Neutrophil (primary cell): Measurements from ENCODE around the gene MSI2.

Experiments used
- H3K27ac ChIP-seq: fragments of 200-600 bp; sonication (generic); 2 replicates; pipeline ENCODE4 v1.5.1; 2016; ENCODE audit warnings: mild to moderate bottlenecking, moderate library complexity
- H3K27me3 ChIP-seq: fragments of 200-600 bp; sonication (generic); 2 replicates; pipeline ENCODE4 v1.6.0; 2016; ENCODE audit warnings: mild to moderate bottlenecking
- H3K36me3 ChIP-seq: fragments of 200-600 bp; sonication (generic); 2 replicates; pipeline ENCODE4 v1.5.1; 2017
- H3K4me1 ChIP-seq, 2 experiments: fragments of 200-600 bp in 1 of 2; sonication (generic) in 1 of 2; 1 replicate in 1 of 2; 2 replicates in 1 of 2; pipeline versions ENCODE4 v1.5.1 to v1.6.1; 2013 to 2016; ENCODE audit warnings: low read depth in 1 of 2, low read length in 1 of 2, mild to moderate bottlenecking in 1 of 2, moderate library complexity in 1 of 2; ENCODE audit not compliant: control insufficient read depth in 1 of 2, insufficient read depth in 1 of 2
- H3K4me3 ChIP-seq, 2 experiments: fragments of 200-600 bp in 1 of 2; sonication (generic) in 1 of 2; 1 replicate in 1 of 2; 2 replicates in 1 of 2; pipeline ENCODE4 v1.5.1; 2013 to 2016; ENCODE audit warnings: low read depth in 1 of 2, low read length in 1 of 2, mild to moderate bottlenecking in 1 of 2, moderate library complexity in 1 of 2
- H3K9me3 ChIP-seq: fragments of 200-600 bp; sonication (generic); 2 replicates; pipeline ENCODE4 v1.5.1; 2016
- TF ChIP-seq, protein P1 (sequence below): fragments of 200-600 bp; sonication (generic); IDR thresholded peaks from 2 replicates; pipeline ENCODE4 v1.5.1; 2016; ENCODE audit warnings: antibody characterized with exemption

MSI2 gene

DNA sequence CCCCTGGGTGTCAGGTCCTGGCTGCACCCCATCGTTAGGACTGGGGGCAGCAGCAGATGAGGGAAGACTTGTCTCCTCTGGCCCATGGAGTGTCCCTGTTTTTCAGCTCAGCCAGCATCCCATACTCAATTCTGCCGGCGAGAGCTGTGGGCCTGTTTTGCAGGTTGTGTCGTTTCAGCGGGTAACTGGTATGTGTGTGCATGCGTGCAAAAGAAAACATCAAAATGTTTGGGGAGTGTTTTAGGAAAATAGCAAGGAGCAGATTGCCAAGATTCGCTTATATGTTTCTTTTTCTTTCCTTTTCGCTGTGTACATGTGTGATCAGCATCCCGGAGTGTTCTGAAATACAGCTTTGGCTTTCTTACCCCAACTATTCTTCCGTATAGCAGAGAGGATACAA is 34.7 kb downstream of the MSI2 start:
- no peaks in the 10 kb centered on the region for H3K9me3 ChIP-seq
- H3K27me3 ChIP-seq, result no peaks in the 10 kb centered on the region
- no peaks in the 10 kb centered on the region for H3K4me1 ChIP-seq
- H3K36me3 ChIP-seq, result no peaks in the 10 kb centered on the region
- H3K4me3 ChIP-seq, result no peak overlapping the region
- TF ChIP-seq, protein P1, sequence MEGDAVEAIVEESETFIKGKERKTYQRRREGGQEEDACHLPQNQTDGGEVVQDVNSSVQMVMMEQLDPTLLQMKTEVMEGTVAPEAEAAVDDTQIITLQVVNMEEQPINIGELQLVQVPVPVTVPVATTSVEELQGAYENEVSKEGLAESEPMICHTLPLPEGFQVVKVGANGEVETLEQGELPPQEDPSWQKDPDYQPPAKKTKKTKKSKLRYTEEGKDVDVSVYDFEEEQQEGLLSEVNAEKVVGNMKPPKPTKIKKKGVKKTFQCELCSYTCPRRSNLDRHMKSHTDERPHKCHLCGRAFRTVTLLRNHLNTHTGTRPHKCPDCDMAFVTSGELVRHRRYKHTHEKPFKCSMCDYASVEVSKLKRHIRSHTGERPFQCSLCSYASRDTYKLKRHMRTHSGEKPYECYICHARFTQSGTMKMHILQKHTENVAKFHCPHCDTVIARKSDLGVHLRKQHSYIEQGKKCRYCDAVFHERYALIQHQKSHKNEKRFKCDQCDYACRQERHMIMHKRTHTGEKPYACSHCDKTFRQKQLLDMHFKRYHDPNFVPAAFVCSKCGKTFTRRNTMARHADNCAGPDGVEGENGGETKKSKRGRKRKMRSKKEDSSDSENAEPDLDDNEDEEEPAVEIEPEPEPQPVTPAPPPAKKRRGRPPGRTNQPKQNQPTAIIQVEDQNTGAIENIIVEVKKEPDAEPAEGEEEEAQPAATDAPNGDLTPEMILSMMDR, result no peak
- H3K27ac ChIP-seq, result no peak overlapping the region

DNA sequence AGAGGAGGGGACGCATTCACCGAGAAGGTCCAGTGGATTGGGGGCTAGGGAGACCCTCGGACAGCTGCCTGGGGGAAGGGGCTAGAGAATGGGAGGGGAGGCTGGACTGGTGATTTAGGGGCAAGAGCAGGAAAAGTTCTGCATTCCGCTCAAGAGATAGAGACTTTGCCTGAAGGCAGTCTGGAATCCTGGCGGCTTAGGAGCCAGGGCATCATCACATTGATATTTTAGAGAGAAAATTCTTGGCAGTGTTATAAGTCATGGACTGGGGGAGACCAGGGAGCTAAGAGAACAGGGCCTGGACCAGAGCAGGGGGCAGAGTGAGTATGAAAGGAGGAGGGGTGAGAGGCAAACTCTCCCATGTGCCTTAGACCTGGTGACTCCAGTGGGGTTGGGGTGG is 35.8 kb downstream of the MSI2 start:
- Histone ChIP-seq H3K27ac (no peak overlapping the region), H3K4me1 (no peaks in the 10 kb centered on the region), H3K27me3 (no peaks in the 10 kb centered on the region), H3K4me3 (no peak overlapping the region), H3K9me3 (no peaks in the 10 kb centered on the region), H3K36me3 (no peaks in the 10 kb centered on the region)
- TF ChIP-seq, protein P1, result no peak

- TF ChIP-seq, protein P1, result no peak
- Histone ChIP-seq H3K27me3 (no peaks in the 10 kb centered on the region), H3K4me3 (no peak overlapping the region), H3K4me1 (no peaks in the 10 kb centered on the region), H3K27ac (no peak overlapping the region), H3K9me3 (no peaks in the 10 kb centered on the region), H3K36me3 (no peaks in the 10 kb centered on the region)
Observed at GRCh38 chr17:57293077-57293476, 36.8 kb downstream of the MSI2 start.

DNA sequence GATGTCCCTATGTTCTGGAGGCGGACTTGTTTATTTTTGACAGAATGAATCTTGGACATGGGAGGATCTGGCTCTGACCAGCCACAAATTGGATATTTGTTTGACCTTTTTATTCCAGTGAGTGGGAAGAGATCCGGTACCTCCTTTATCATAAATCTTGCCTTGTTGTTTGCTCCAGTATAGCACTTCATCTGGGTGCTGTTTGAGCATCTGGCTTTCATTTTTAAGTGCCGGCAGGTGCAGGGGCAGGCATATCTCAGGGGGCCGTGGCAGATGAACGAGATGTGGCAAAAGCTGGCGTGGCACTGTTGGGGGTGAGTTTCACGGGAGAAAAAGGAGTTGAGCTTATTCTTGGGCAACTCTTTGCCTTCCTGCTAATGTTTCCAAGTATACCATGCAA is 37.8 kb downstream of the MSI2 start:
- no peaks in the 10 kb centered on the region for H3K36me3 ChIP-seq
- no peak overlapping the region for H3K4me3 ChIP-seq
- H3K9me3 ChIP-seq, result no peaks in the 10 kb centered on the region
- TF ChIP-seq, protein P1, result no peak
- H3K27ac ChIP-seq, result no peak overlapping the region
- H3K4me1 ChIP-seq, result no peaks in the 10 kb centered on the region
- H3K27me3 ChIP-seq, result no peaks in the 10 kb centered on the region

DNA sequence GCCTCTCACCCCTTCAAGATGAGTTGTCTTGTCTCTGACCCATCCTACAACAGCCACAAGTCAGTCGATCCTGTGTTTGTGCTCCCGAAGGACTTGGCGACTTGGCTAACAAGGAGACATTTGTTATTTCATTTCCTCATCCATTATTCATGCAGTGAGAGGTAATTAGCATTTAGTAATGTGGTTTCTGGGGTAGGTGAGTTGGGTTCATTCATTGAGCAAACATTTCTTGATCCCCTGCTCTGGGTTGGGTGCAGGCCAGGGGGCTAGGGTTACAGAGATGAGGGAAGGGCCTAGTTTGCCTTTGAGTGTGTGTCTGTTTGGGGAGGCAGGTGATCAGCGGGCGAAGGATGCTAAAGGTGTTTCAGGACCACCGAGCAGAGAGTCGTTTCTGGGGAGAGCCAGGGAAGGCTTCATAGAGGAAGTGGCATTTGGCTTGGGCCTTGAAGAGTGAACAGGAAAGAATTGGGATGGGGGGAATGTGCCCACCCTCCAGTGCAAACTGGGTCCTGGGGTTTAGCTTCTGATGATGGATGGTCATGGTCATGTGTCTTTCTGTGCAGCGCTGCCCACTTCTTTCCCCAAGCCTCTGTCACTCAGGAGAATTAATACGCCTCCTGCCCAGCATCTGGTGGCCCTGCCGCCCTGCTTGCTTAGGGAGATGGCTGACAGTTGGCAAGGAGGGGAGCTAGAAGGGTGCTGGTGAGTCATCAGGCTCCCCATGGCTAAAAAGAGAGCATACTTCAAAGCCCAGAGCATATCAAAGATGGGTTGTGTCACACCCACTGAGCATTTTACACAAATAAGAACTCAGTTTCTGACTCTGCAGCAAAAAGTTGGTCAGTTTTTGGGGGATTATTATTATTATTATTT is 38.5 kb downstream of the MSI2 start:
- Histone ChIP-seq H3K27ac (no peak overlapping the region), H3K27me3 (no peaks in the 10 kb centered on the region), H3K4me3 (no peak overlapping the region), H3K36me3 (no peaks in the 10 kb centered on the region), H3K4me1 (no peaks in the 10 kb centered on the region), H3K9me3 (no peaks in the 10 kb centered on the region)
- TF ChIP-seq, protein P1, result no peak
